ENCODE results near the gene SEC62.
A peak's percentile ranks its signal among the peaks of the same experiment; 100 is the strongest.
"Not testable (repeated sequence)": the region's sequence is repeated elsewhere in the genome, so short reads cannot be mapped to it uniquely, and the experiment has no call there.

The SEC62 gene

GRCh38 chr3:169968224-169968885, 1.7 kb downstream of the SEC62 start:
- DNase-seq: no peak

GRCh38 chr3:169969174-169970095, 2.8 kb downstream of the SEC62 start:
- DNase-seq: no peak

GRCh38 chr3:169970847-169971246, 4.2 kb downstream of the SEC62 start:
- no peak for DNase-seq

GRCh38 chr3:169971522-169971921, 4.9 kb downstream of the SEC62 start:
- no peak for DNase-seq

- no peak for DNase-seq
Measured at GRCh38 chr3:169980055-169980454, 13.4 kb downstream of the SEC62 start.

- DNase-seq: no peak
Measured at GRCh38 chr3:169984292-169984691, 17.7 kb downstream of the SEC62 start.

GRCh38 chr3:169990431-169990830, 23.8 kb downstream of the SEC62 start:
- DNase-seq: no peak

- DNase-seq: no peak
Measured at GRCh38 chr3:169992156-169992555, 25.5 kb downstream of the SEC62 start.

- no peak for DNase-seq
Measured at GRCh38 chr3:169992781-169993180, 26.2 kb downstream of the SEC62 start.

- no peak for DNase-seq
Measured at GRCh38 chr3:169993761-169994160, 27.2 kb downstream of the SEC62 start.

GRCh38 chr3:169996063-169996462, 29.5 kb downstream of the SEC62 start:
- DNase-seq: no peak

GRCh38 chr3:169998668-169999131, 32.1 kb downstream of the SEC62 start:
- DNase-seq: no peak

GRCh38 chr3:169999433-169999832, 32.8 kb downstream of the SEC62 start:
- DNase-seq: no peak

- no peak for DNase-seq
Measured at GRCh38 chr3:170000051-170000450, 33.4 kb downstream of the SEC62 start.

GRCh38 chr3:170002231-170002630, 35.6 kb downstream of the SEC62 start:
- no peak for DNase-seq

- no peak for DNase-seq
Measured at GRCh38 chr3:170002879-170003278, 36.3 kb downstream of the SEC62 start.

GRCh38 chr3:170003881-170004356, 37.3 kb downstream of the SEC62 start:
- no peak for DNase-seq

- peak; percentile 28 to 38 for DNase-seq
Measured at GRCh38 chr3:170007031-170007663, 40.5 kb downstream of the SEC62 start.

GRCh38 chr3:170010498-170010897, 43.9 kb downstream of the SEC62 start:
- no peak for DNase-seq

GRCh38 chr3:170012683-170013400, 46.2 kb downstream of the SEC62 start:
- no peak for DNase-seq

- DNase-seq: no peak
Measured at GRCh38 chr3:170016057-170016456, 49.5 kb downstream of the SEC62 start.

- not testable (repeated sequence) for DNase-seq
Measured at GRCh38 chr3:170019306-170019705, 52.7 kb downstream of the SEC62 start.

GRCh38 chr3:170021083-170021482, 54.5 kb downstream of the SEC62 start:
- no peak for DNase-seq

Measured in CD4-positive, alpha-beta T cell treated with Interleukin-1 beta for 1 hour (primary cell).